IMR-90 (cell line): ENCODE measurements around the gene PPIL6. TPM values are rescaled to one million over a fixed set of nuclear protein-coding genes. Genes with fewer than 3 reads are reported as not detected.

ENCODE experiments used
- ATAC-seq: fragments of 200-7000 bp; cut with Tn5 transposase; 2 replicates; pipeline ENCODE4 v1.9.1; 2020; ENCODE audit warnings: low read depth, mild to moderate bottlenecking, moderate library complexity
- Bru-seq: library from RNA; stranded (reverse); fragments of 400-500 nt; gene quantifications from one replicate; lab custom pipeline; 2021; lab: Mats Ljungman, UMichigan
- BruChase-seq, 2 experiments: library from RNA; stranded (reverse); fragments of 400-500 nt; gene quantifications; one replicate each; lab custom pipeline; 2021; lab: Mats Ljungman, UMichigan
- BruUV-seq: library from RNA; stranded (reverse); fragments of 400-500 nt; replicated peaks from 2 replicates; lab custom pipeline; 2021; lab: Mats Ljungman, UMichigan
- CTCF ChIA-PET: fragments of 300-600 bp; formaldehyde crosslinking; extraction: SDS; loops from one replicate; lab custom pipeline; 2021; ENCODE audit warnings: antibody characterized with exemption; lab: Yijun Ruan, JAX
- POLR2A ChIA-PET: fragments of 300-600 bp; sonication (Branson Sonifier 250); formaldehyde crosslinking; loops from one replicate; lab custom pipeline; 2022; ENCODE audit warnings: antibody characterized with exemption; ENCODE audit not compliant: unreplicated experiment; lab: Charles Lee
- DNase-seq: peaks from one replicate; pipeline ENCODE4 v3.0.0; 2013
- H2AFZ ChIP-seq: replicated peaks from 2 replicates; pipeline ENCODE3; 2013; ENCODE audit warnings: low read length, mild to moderate bottlenecking; ENCODE audit not compliant: poor library complexity
- H2AK5ac ChIP-seq: 2 replicates; pipeline ENCODE4 v1.6.1; 2013; ENCODE audit warnings: low read depth, low read length, inconsistent platforms
- H2AK9ac ChIP-seq: replicated peaks from 2 replicates; pipeline ENCODE3; 2013; ENCODE audit warnings: mild to moderate bottlenecking, low read depth, low read length, moderate library complexity; ENCODE audit not compliant: poor library complexity
- H2BK120ac ChIP-seq: 2 replicates; pipeline ENCODE4 v1.6.1; 2013; ENCODE audit warnings: low read depth, low read length, inconsistent platforms
- H2BK15ac ChIP-seq: 3 replicates; pipeline ENCODE4 v1.6.1; 2013; ENCODE audit warnings: low read depth, low read length, inconsistent platforms
- H2BK20ac ChIP-seq: 2 replicates; pipeline ENCODE4 v1.6.1; 2013; ENCODE audit warnings: low read depth, mild to moderate bottlenecking, inconsistent platforms, low read length, moderate library complexity
- H2BK5ac ChIP-seq: 2 replicates; pipeline ENCODE4 v1.6.1; 2013; ENCODE audit warnings: mild to moderate bottlenecking, low read depth, low read length, inconsistent platforms; ENCODE audit not compliant: poor library complexity, severe bottlenecking
- H3K14ac ChIP-seq: replicated peaks from 2 replicates; pipeline ENCODE4 v1.6.1; 2013; ENCODE audit warnings: low read depth, low read length, inconsistent platforms
- H3K18ac ChIP-seq: 2 replicates; pipeline ENCODE4 v1.6.1; 2013; ENCODE audit warnings: low read depth, low read length, control low read depth
- H3K23ac ChIP-seq: 2 replicates; pipeline ENCODE4 v1.6.1; 2013; ENCODE audit warnings: low read depth, low read length, inconsistent platforms
- H3K27ac ChIP-seq: 2 replicates; pipeline ENCODE4 v1.5.1; 2013; ENCODE audit warnings: mild to moderate bottlenecking, control low read depth, low read length; ENCODE audit not compliant: insufficient read depth
- H3K27me3 ChIP-seq: 2 replicates; pipeline ENCODE4 v1.6.1; 2013; ENCODE audit warnings: low read length; ENCODE audit not compliant: control insufficient read depth, insufficient read depth
- H3K36me3 ChIP-seq: 2 replicates; pipeline ENCODE4 v1.6.1; 2013; ENCODE audit warnings: low read length, mixed read lengths; ENCODE audit not compliant: control insufficient read depth, insufficient read depth
- H3K4ac ChIP-seq: 2 replicates; pipeline ENCODE4 v1.6.1; 2013; ENCODE audit warnings: low read depth, low read length, inconsistent platforms
- H3K4me1 ChIP-seq: 2 replicates; pipeline ENCODE4 v1.6.1; 2013; ENCODE audit warnings: low read length, mixed read lengths; ENCODE audit not compliant: control insufficient read depth, insufficient read depth
- H3K4me2 ChIP-seq: 2 replicates; pipeline ENCODE4 v1.6.1; 2013; ENCODE audit warnings: low read depth, mild to moderate bottlenecking, control low read depth, low read length, moderate library complexity
- H3K4me3 ChIP-seq: 2 replicates; pipeline ENCODE4 v1.5.1; 2013; ENCODE audit warnings: low read depth, mild to moderate bottlenecking, control low read depth, low read length, moderate library complexity; ENCODE audit not compliant: insufficient read depth
- H3K56ac ChIP-seq: 2 replicates; pipeline ENCODE4 v1.6.1; 2013; ENCODE audit warnings: low read length, inconsistent platforms; ENCODE audit not compliant: insufficient read depth; ENCODE audit errors: extremely low read depth
- H3K79me1 ChIP-seq, 2 experiments: 2 replicates each; pipeline ENCODE4 v1.6.1; 2013; ENCODE audit warnings: low read length in 2 of 2, inconsistent platforms in 1 of 2, low read depth in 1 of 2
- H3K9ac ChIP-seq: 2 replicates; pipeline ENCODE4 v1.6.1; 2013; ENCODE audit warnings: low read depth, low read length, control low read depth
- H3K9me1 ChIP-seq: 2 replicates; pipeline ENCODE4 v1.6.1; 2013; ENCODE audit warnings: low read length, inconsistent platforms; ENCODE audit not compliant: insufficient read depth
- H3K9me3 ChIP-seq: 2 replicates; pipeline ENCODE4 v1.6.1; 2013; ENCODE audit warnings: low read length; ENCODE audit not compliant: control insufficient read depth, insufficient read depth
- H4K20me1 ChIP-seq: 2 replicates; pipeline ENCODE4 v1.6.1; 2013; ENCODE audit warnings: low read length, inconsistent platforms; ENCODE audit not compliant: insufficient read depth
- H4K5ac ChIP-seq: 2 replicates; pipeline ENCODE4 v1.6.1; 2013; ENCODE audit warnings: mild to moderate bottlenecking, low read depth, low read length, control low read depth
- H4K8ac ChIP-seq, 2 experiments: 2 replicates each; pipeline ENCODE4 v1.6.1; 2013; ENCODE audit warnings: low read depth in 2 of 2, low read length in 2 of 2, control low read depth in 1 of 2, inconsistent platforms in 1 of 2
- H4K91ac ChIP-seq: 2 replicates; pipeline ENCODE4 v1.6.1; 2013; ENCODE audit warnings: low read depth, low read length, inconsistent platforms; ENCODE audit not compliant: insufficient read depth
- BHLHE40 ChIP-seq: fragments of 150-350 bp; IDR thresholded peaks from 2 replicates; pipeline ENCODE4 v1.6.1; 2016; ENCODE audit warnings: mild to moderate bottlenecking, low read depth, low read length
- CHD1 ChIP-seq: IDR thresholded peaks from 2 replicates; pipeline ENCODE4 v1.6.1; 2012; ENCODE audit warnings: low read depth, low read length, improper control_type of control experiment
- CTCF ChIP-seq: conservative IDR thresholded peaks from 2 replicates; pipeline ENCODE4 v1.5.1; 2012; ENCODE audit warnings: mild to moderate bottlenecking, low read depth, low read length, improper control_type of control experiment
- ELK1 ChIP-seq: fragments of 150-350 bp; IDR thresholded peaks from 2 replicates; pipeline ENCODE4 v1.6.1; 2016; ENCODE audit warnings: low read depth, mild to moderate bottlenecking, low read length, moderate library complexity, borderline replicate concordance
- FOS ChIP-seq: fragments of 150-350 bp; IDR thresholded peaks from 2 replicates; pipeline ENCODE4 v1.6.1; 2016; ENCODE audit warnings: low read depth, low read length
- MAFK ChIP-seq: IDR thresholded peaks from 2 replicates; pipeline ENCODE4 v1.6.1; 2012; ENCODE audit warnings: low read depth, low read length, improper control_type of control experiment
- MAZ ChIP-seq: IDR thresholded peaks from 2 replicates; pipeline ENCODE4 v1.6.1; 2012; ENCODE audit warnings: low read depth, mild to moderate bottlenecking, low read length, improper control_type of control experiment, moderate library complexity, borderline replicate concordance
- MXI1 ChIP-seq: IDR thresholded peaks from 2 replicates; pipeline ENCODE4 v1.6.1; 2012; ENCODE audit warnings: low read depth, mild to moderate bottlenecking, low read length, moderate library complexity, borderline replicate concordance
- NFE2L2 ChIP-seq: fragments of 150-350 bp; IDR thresholded peaks from 2 replicates; pipeline ENCODE4 v1.6.1; 2016; ENCODE audit warnings: low read depth, mild to moderate bottlenecking, low read length
- POLR2A ChIP-seq: IDR thresholded peaks from 2 replicates; pipeline ENCODE4 v1.6.1; 2012; ENCODE audit warnings: mild to moderate bottlenecking, low read depth, low read length
- RAD21 ChIP-seq: IDR thresholded peaks from 2 replicates; pipeline ENCODE4 v1.6.1; 2012; ENCODE audit warnings: low read length, improper control_type of control experiment
- RCOR1 ChIP-seq: IDR thresholded peaks from 2 replicates; pipeline ENCODE4 v1.6.1; 2012; ENCODE audit warnings: mild to moderate bottlenecking, low read length, improper control_type of control experiment; ENCODE audit not compliant: insufficient replicate concordance
- RFX5 ChIP-seq: IDR thresholded peaks from 2 replicates; pipeline ENCODE4 v1.8.0; 2012; ENCODE audit warnings: low read depth, mild to moderate bottlenecking, low read length, moderate library complexity
- WGBS, 2 experiments: methylation state at CpG; one replicate each; pipeline versions ENCODE4 v1.1.5 to v1.1.7; 2013; ENCODE audit warnings: missing lambda C conversion rate in 2 of 2; ENCODE audit not compliant: insufficient read length in 1 of 2; ENCODE audit errors: extremely low coverage in 2 of 2; 5-methylcytosine and 5-hydroxymethylcytosine counted together
- dilution Hi-C: fragments of 300-500 bp; cut with HindIII; formaldehyde crosslinking; loops from one replicate; pipeline ENCODE4 v1.14.3; 2018; ENCODE audit warnings: low sequenced_read_pairs; ENCODE audit not compliant: unreplicated experiment
- in situ Hi-C: fragments of 300-500 bp; cut with MboI; formaldehyde crosslinking; loops from 3 replicates; pipeline ENCODE4 v1.14.3; 2019; ENCODE audit warnings: low sequenced_read_pairs, inconsistent platforms, mixed read lengths
- intact Hi-C: fragments of 100-400 bp; cut with micrococcal nuclease; formaldehyde crosslinking; loops from 2 replicates; pipeline ENCODE4 v1.10.0; 2022
- long read RNA-seq: library from polyadenylated mRNA; unstranded; transcript quantifications from one replicate; pipeline ENCODE4 v2.0.0, GENCODE V29; 2021; ENCODE audit not compliant: unreplicated experiment
- polyA plus RNA-seq, 3 experiments: library from polyadenylated mRNA; depleted of rRNA; stranded (reverse); fragments of >200 nt; gene quantifications; 2 replicates each; pipeline ENCODE4 v1.2.3, GENCODE V29; 2012; ENCODE audit warnings: low replicate concordance in 1 of 3
- total RNA-seq: library from RNA; depleted of rRNA; stranded (reverse); fragments of >200 nt; gene quantifications from 2 replicates; pipeline ENCODE4 v1.2.3, GENCODE V29; 2012; rRNA removed

PPIL6 gene
- total RNA-seq (0.18 and 1.4 TPM in 2 replicates), polyA plus RNA-seq (2012; rRNA removed) (0.07 and 0.15 TPM in 2 replicates), Bru-seq, nascent RNA (percentile 24 among the genes with signal in this experiment), BruChase-seq, experiment 1, labeled RNA remaining after a 6-hour chase (percentile 33 among the genes with signal in this experiment), BruChase-seq, experiment 2, labeled RNA remaining after a 2-hour chase (percentile 34 among the genes with signal in this experiment)
- 0.09 and 0.12 TPM in 2 replicates for polyA plus RNA-seq (2012; cell fraction: cytosol; rRNA removed)
- polyA plus RNA-seq (2012; cell fraction: nucleus; rRNA removed; ENCODE audit: low replicate concordance): 0.06 and 0.09 TPM in 2 replicates
- long read RNA-seq, full-length matches to known transcripts: 1 of 3 reads
- long read RNA-seq, partial matches to known transcripts: 0 of 3 reads
- long read RNA-seq, other reads (novel, unspliced or antisense): 2 of 3 reads

- H3K4me2 ChIP-seq: peak within 1 kb of the TSS; percentile 93
- 0 out of 2 replicates have a peak within 1 kb of the TSS, but pooled peaks have one; percentile 4 for H2BK120ac ChIP-seq
- H3K27ac ChIP-seq: peak within 1 kb of the TSS; percentile 48
- H3K23ac ChIP-seq: peak within 1 kb of the TSS; percentile 74
- ATAC-seq (peak; percentile 90), DNase-seq (peak; percentile 87)
- ChIA-PET POLR2A (no interaction called here), CTCF (interaction anchor here (0.6 to 0.9 kb wide), 2 partner anchors 12 to 27 kb away, joined by 3 to 4 read pairs; no protein-coding TSS in a partner anchor)
- H2AK9ac ChIP-seq: peak within 1 kb of the TSS; percentile 76
- dilution Hi-C loops: no loop called here
- peaks cover 13% of the 10 kb centered on the region for H3K9me1 ChIP-seq
- H3K79me1 ChIP-seq: peaks cover 0 to 16% of the 10 kb centered on the region in 2 experiments; a peak in 2 of 4 replicates
- peak within 1 kb of the TSS; percentile 25 for H2BK5ac ChIP-seq
- peak within 1 kb of the TSS; percentile 49; the same call in 1 of the 2 replicates for H3K56ac ChIP-seq
- no TSS peak for BruUV-seq
- no peak within 1 kb of the TSS for H2BK15ac ChIP-seq
- H3K36me3 ChIP-seq: peaks cover 29% of the 10 kb centered on the region
- H3K14ac ChIP-seq: peak within 1 kb of the TSS; percentile 71
- no peak within 1 kb of the TSS; the same call in 1 of the 2 replicates for H4K91ac ChIP-seq
- peak within 1 kb of the TSS; percentile 99 for H2AFZ ChIP-seq
- H3K4me3 ChIP-seq: peak within 1 kb of the TSS; percentile 70
- H2BK20ac ChIP-seq: no peak within 1 kb of the TSS
- H3K9me3 ChIP-seq: no peaks in the 10 kb centered on the region
- 0% methylated on average over 35 of the region's 102 CpGs; no CpG with 5 or more reads in 1 of the 2 experiments for WGBS, 2 experiments
- peak within 1 kb of the TSS; percentile 4; the same call in 1 of the 2 replicates for H3K18ac ChIP-seq
- peak within 1 kb of the TSS; percentile 46 to 79; a peak in 2 of 4 replicates for H4K8ac ChIP-seq
- no peaks in the 10 kb centered on the region for H4K20me1 ChIP-seq
- H3K9ac ChIP-seq: peak within 1 kb of the TSS; percentile 72
- H4K5ac ChIP-seq: no peak within 1 kb of the TSS
- H3K27me3 ChIP-seq: no peaks in the 10 kb centered on the region
- in situ Hi-C loops: no loop called here
- peak within 1 kb of the TSS; percentile 73 for H2AK5ac ChIP-seq
- H3K4me1 ChIP-seq: peaks cover 8% of the 10 kb centered on the region
- peak within 1 kb of the TSS; percentile 71 for H3K4ac ChIP-seq
- intact Hi-C loops: loop anchor here (1.0 kb wide), 1 partner anchor 57 kb away; no protein-coding TSS in a partner anchor
- no peak for TF ChIP-seq ELK1
- TF ChIP-seq NFE2L2: no peak
- no peak for TF ChIP-seq RCOR1
- no peak for TF ChIP-seq RFX5
- no peak for TF ChIP-seq RAD21
- no peak for TF ChIP-seq MAFK
- TF ChIP-seq BHLHE40: no peak
- TF ChIP-seq MXI1: peak; percentile 57
- TF ChIP-seq MAZ: peak; percentile 53; the same call in 1 of the 2 replicates
- peak; percentile 61 for TF ChIP-seq POLR2A
- no peak for TF ChIP-seq CHD1
- TF ChIP-seq FOS: no peak
- TF ChIP-seq CTCF: peak; percentile 46
Observed at GRCh38 chr6:109440331-109441068, at the start of gene PPIL6, which contains the start of gene SMPD2. Gene PPIL6, minus strand, starts transcription at chr6:109440628. Its CDS starts 38 bp downstream, at chr6:109440590. Gene SMPD2, plus strand, starts transcription at chr6:109440724. Its CDS starts 398 bp downstream, at chr6:109441122.
